GM21529 (cell line): Measurements from ENCODE around the gene OPALIN.

Source experiments
- ATAC-seq: cut with Tn5 transposase; IDR thresholded peaks from one replicate; pipeline ENCODE4 v1.9.1; 2021; ENCODE audit not compliant: unreplicated experiment

OPALIN gene

GRCh38 chr10:96358851-96359540 lies at the start of gene OPALIN:
Gene OPALIN, minus strand, starts transcription at chr10:96359002. Its CDS starts 106 bp downstream, at chr10:96358896.
- ATAC-seq = no peak

DNA sequence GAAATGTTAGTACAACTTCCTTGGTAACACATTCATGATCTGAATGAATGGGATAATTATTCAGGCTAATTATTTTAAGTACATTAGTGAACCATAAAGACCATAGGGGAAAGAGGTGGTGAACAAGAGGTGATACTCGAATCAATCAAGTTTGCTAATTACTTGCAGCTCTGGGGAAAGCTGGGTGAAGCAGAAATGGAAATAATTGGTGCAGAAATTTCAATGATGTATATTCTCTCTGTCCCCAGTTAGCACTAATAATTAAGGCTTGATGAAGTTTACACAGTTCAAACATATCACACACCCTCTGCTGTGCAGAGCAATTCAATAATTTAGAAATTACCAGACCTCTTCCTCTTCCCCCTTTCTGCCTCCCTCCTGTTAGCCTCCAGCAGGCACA lies 49.4 kb upstream of the OPALIN start:
- ATAC-seq = no peak

DNA sequence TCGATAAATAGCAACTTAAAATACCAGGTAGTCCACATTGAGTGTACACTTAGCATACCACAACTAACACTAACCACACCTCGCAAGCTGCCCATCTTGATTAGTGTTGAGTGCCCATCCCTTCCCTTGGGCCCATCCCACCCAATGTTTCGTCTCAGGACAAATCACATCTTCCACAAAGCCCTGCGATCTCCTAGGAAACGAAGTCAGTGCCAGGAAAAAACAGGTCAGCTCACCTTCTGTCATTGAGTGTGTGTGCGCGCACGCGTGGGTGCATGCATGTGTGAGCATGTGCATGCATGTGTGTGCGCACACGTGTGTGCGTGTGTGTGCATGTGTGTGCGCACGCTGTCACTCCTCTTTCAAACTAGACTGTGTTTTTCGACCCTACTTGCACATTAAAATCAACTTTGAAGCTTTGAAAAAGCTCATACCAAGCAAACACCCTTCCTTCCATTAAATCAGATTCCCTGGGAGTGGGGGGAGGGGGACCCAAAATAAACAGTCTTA lies 48.8 kb upstream of the OPALIN start:
- no peak for ATAC-seq

GRCh38 chr10:96406091-96406490 lies 47.3 kb upstream of the OPALIN start:
- ATAC-seq = no peak

DNA sequence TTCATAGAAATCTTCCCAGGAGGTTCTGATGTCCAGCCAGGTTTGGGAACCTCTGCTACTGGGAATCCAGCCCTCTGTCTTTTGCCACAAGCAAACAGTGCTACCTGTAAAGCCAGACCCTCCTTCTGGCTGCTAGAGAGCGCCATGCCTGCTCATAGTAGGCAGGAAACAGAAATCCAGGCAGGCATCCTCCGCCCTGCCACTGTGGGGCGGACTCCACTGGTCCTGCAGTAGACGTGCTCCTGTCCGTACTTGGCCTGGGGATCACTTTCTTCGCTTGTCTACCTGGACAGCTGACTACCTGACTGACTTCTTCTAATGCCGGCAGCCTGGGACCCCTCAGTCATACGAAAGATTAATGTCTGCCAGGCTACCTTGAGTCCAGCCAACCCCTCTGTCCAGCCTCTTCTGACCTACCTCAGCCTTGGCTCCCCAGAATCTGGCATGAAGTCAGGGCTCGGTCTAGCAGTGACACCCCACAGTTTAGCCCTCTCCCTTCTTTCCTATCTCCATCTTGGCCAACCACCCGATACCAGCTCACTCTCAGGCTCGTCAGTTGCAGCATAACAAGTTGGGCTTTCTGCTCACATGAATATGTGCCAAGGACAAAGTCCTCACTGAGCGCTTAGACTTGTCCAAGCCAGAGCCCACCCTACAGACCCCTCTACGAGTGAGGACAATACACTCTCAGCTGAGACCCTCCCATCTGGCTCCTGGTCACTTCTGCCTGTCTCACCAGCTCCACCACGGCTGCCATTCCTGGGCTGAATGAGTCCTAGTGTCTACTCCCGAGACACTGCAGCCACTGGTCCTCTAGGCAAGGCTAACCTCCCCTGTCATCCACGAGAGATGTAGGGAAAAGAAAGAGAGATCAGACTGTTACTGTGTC lies 43.9 kb upstream of the OPALIN start:
- no peak for ATAC-seq

GRCh38 chr10:96401036-96401435 lies 42.2 kb upstream of the OPALIN start:
- ATAC-seq = no peak

GRCh38 chr10:96400465-96400864 lies 41.7 kb upstream of the OPALIN start:
- ATAC-seq = no peak

DNA sequence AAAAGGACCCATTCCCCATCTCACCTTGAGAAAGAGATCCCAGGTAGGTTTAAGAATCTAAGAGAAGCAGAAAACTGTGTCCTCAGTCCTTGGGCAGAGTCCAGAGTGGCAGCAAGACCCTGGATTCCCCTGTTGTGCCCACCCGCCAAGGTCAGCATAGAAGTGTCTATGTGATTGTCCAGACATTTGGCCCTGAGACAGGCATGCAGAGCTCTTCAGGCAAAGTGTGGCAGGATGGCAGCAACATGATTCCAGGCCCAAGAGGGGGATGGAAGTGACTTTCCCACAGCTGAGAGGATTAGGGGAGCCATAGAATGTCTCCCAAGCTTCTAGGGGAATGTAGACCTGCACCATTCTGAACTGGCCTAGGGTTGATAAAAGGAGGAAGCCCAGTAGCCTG lies 39.1 kb upstream of the OPALIN start:
- no peak for ATAC-seq

GRCh38 chr10:96395931-96396877 lies 37.4 kb upstream of the OPALIN start:
- no peak for ATAC-seq

DNA sequence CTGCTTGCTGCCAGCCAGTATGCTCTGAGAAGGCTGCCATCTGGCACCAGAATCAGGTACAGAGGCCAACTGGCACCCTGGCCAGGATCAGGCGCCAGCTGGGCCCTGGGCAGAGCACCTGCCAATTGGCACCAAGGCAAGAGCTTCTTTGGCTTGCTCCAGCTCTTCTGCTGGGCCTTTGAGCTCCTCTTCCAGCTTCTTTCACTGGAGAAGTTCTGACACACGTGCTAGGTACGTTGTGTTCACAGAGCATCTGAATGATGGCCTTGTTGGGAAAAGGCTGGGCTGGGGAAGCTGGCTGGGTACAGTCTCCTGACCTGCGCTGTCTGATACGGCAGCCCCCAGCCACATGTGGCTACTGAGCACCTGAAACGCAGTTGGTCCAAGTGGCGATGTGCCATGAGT lies 31.7 kb upstream of the OPALIN start:
- ATAC-seq = no peak

DNA sequence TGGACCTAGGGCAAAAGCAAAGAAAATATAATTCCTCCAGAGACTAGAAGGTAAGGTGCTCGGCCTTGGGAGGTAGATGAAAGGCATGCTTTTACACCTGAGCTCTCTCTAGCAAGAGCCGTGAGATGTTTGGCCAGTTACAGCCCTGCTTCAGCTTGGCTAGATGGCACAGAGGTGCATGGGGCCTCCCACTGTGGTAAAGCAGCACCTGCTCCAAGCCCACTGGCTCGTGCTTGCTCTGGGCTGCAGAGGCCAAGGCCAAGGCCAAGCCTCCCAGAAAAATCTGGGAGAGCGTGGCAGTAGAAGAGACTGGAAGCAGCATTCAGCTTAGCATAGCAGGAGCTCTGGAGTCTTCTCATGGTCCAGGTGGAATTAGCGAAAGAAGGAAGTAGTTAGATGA lies 31.0 kb upstream of the OPALIN start:
- ATAC-seq = no peak

DNA sequence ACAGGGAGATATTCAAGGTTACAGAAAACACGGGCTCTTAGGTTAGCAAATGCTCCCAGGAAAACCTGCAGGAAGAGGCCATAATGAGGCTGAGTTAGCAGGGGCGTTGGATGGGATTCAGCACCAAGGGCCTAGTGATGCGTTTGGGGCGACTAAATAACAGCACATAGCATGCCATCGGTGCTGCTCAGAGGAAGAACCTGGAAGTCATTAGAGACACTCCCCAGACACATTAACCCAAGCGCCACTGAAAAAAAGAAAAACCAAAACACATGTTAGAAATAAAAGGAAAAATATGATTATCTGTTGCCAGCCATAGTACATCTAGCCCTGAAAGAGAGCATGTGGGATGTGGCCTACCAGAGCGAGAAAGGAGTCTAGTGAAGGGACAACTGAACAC lies 28.8 kb upstream of the OPALIN start:
- no peak for ATAC-seq

DNA sequence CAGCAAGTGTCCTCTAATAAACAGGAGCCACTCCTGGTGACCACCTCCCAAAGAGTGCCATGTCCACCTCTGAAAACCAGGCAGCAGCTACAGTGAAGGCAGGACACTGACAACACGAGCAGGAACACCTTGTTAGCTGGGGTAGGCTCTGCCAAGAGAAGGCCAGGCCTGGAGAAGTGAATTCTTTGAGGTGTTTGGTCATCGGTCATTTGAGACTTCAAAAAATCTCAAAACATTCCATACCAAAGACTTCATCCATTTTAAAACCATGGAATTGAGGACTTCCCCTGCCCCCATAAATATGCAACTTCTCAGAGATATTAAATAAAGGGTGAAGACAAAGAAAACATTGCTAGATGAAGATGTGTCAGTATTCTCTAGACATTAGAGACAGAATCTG lies 28.4 kb upstream of the OPALIN start:
- ATAC-seq = no peak

- ATAC-seq = no peak
These were observed 25.7 kb upstream of the OPALIN start for GRCh38 chr10:96384506-96384905.

GRCh38 chr10:96380821-96381220 lies 22.0 kb upstream of the OPALIN start:
- ATAC-seq = no peak

DNA sequence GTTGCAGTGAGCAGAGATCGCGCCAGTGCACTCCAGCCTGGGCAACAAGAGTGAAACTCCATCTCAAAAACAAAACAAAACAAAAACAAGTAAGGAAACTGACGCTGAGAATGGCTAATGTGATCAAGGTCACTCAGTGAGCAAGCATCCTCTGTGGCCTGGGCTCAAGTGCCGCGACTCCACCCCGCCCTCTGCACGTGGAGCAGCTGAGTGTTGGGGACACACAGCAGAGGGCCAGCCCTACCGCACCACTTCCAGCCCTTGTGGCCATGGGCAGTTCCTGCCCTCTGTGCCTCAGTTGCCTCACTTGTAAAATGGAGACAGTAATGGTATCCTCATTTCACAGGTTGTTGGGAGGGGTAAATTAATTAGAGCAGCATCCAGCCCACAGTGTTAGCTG lies 21.0 kb upstream of the OPALIN start:
- ATAC-seq = no peak

DNA sequence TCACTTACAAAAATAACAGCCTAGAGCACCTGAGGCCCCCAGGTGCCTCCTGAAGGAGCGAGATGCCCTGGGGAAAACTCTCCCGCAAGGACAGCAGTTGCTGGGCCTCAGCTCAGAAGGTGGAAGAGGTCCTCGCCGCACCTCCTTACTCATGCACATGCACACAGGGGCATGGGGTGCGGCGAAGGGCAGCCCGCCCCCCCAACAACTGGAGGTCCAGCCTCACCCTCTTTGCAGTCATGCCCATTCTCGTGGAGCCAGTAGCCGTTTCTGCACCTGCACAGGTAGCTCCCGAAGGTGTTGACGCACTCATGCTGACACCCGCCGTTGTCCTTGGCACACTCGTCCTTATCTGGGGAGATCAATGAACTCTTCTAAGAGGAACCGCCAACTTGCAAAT lies 19.9 kb upstream of the OPALIN start:
- ATAC-seq = no peak

DNA sequence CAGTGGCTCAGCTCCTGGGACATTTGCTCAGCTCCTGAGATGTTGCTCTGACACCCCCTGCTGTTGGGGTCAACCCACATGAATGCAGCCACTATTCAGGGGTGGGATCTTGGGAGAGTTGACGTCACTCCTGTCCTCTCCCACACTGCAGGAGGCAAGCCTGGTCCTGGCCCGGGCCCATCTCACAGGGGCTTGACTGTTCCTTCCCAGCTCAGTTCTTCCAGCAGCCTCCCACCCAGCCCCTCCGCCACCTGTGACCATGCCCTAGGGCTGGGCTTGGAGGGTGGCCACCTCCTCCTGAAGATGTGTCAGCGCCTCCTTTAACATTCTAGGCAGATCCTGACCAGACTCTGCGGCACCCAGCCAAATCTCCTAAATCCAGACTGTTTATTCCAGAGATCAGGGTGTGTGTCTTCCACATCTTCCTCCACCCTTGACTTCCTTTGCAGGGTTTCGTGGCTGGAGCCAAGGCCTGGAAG lies 19.1 kb upstream of the OPALIN start:
- no peak for ATAC-seq

DNA sequence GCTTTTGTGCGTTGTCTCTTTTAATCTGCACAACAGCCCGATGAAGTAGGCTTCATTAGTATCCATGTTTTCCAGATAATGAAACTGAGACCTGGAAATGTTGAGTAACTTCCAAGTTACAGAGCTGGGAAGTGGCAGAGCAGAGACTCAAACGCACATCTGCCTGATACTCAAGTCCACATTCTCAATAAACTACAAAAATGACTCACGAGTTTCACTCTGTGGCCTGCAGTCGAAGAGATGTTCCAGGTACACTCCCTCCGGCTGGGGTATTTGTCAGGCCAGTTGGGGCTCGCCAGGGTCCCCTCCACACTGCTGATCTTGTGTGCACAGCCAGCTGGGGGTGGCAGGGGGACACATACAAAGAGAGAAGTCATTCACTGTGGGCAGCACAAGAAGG lies 17.7 kb upstream of the OPALIN start:
- ATAC-seq = peak; percentile 59

GRCh38 chr10:96374985-96375830 lies 16.4 kb upstream of the OPALIN start:
- ATAC-seq = peak; percentile 87
